ENCODE results near the gene PRDM15.

DNA sequence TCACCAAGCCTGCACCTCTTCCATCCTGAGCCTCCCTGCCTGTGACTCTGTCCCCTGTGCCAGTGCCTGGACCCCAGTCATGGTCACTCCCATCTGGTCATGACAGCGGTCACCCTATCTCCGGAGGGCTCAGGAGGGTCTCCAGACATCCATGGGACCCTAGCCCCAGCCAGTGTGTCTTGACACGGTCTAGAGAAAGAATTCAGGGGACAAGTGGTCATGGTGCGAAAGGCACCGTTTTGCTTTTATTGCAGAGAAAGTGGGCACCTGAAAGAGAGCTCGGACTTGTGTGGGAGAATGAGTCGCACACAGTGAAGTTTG, 107.6 kb downstream of the PRDM15 start:
- TF ChIP-seq, protein P1, sequence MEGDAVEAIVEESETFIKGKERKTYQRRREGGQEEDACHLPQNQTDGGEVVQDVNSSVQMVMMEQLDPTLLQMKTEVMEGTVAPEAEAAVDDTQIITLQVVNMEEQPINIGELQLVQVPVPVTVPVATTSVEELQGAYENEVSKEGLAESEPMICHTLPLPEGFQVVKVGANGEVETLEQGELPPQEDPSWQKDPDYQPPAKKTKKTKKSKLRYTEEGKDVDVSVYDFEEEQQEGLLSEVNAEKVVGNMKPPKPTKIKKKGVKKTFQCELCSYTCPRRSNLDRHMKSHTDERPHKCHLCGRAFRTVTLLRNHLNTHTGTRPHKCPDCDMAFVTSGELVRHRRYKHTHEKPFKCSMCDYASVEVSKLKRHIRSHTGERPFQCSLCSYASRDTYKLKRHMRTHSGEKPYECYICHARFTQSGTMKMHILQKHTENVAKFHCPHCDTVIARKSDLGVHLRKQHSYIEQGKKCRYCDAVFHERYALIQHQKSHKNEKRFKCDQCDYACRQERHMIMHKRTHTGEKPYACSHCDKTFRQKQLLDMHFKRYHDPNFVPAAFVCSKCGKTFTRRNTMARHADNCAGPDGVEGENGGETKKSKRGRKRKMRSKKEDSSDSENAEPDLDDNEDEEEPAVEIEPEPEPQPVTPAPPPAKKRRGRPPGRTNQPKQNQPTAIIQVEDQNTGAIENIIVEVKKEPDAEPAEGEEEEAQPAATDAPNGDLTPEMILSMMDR (conservative IDR thresholded peaks at IDR 0.05 in 1 of 2, IDR thresholded peaks at IDR 0.05 in 1 of 2; ENCODE audit: extremely low read depth in 1 of 2, insufficient read depth in 1 of 2, low read depth in 1 of 2, low read length in 2 of 2) = no peak
- no peak for TF ChIP-seq EZH2 (IDR thresholded peaks at IDR 0.05; ENCODE audit: borderline replicate concordance, low read length)

Measured in mammary epithelial cell (primary cell).